ENCODE data around the gene ZC3H12A. TPM values are rescaled to one million over a fixed set of nuclear protein-coding genes. Genes with fewer than 3 reads are reported as not detected.

Gene ZC3H12A
- total and polyA plus RNA-seq, 7 donors = 7.4 to 72.4 (median 14.4) TPM

DNA sequence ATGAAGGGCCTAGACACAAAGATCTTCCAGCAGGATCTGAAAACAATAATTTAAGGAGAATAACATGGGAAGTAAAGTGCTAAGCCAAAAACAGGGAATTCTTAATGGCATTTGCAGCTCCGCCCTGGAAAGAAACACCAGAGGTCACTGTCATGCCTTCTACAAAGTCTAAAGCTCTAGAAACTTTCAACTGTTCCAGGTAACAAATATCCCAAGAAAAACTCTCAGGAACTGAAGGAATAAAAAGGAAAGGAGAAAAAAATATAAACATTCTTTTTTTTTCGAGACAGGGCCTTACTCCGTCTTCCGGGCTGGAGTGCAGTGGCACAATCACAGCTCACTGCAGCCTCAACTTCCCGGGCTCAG, 13.2 kb downstream of the ZC3H12A start:
- DNase-seq = no peak
- TF ChIP-seq, protein P1, sequence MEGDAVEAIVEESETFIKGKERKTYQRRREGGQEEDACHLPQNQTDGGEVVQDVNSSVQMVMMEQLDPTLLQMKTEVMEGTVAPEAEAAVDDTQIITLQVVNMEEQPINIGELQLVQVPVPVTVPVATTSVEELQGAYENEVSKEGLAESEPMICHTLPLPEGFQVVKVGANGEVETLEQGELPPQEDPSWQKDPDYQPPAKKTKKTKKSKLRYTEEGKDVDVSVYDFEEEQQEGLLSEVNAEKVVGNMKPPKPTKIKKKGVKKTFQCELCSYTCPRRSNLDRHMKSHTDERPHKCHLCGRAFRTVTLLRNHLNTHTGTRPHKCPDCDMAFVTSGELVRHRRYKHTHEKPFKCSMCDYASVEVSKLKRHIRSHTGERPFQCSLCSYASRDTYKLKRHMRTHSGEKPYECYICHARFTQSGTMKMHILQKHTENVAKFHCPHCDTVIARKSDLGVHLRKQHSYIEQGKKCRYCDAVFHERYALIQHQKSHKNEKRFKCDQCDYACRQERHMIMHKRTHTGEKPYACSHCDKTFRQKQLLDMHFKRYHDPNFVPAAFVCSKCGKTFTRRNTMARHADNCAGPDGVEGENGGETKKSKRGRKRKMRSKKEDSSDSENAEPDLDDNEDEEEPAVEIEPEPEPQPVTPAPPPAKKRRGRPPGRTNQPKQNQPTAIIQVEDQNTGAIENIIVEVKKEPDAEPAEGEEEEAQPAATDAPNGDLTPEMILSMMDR (IDR thresholded peaks at IDR 0.05) = peak in 1 of 4 experiments; percentile 11
- no peak for TF ChIP-seq EP300 (IDR thresholded peaks at IDR 0.05)
- Histone ChIP-seq H3K4me1 (peaks cover 0 to 34% (median 28%) of the 10 kb centered on the region in 4 donors), H3K36me3 (peaks cover 19 to 63% (median 32%) of the 10 kb centered on the region in 4 donors), H3K4me3 (no peak overlapping the region), H3K9me3 (no peaks in the 10 kb centered on the region), H3K27me3 (no peaks in the 10 kb centered on the region), H3K27ac (peak overlapping the region; percentile 72 to 79 (median 76))
- intact Hi-C loops (cut with DNase I) = loop anchor here (1.0 kb wide), 1 partner anchor 32 kb away; no protein-coding TSS in a partner anchor
- WGBS, 2 donors = 89% methylated on average over 5 of the region's 5 CpGs

DNA sequence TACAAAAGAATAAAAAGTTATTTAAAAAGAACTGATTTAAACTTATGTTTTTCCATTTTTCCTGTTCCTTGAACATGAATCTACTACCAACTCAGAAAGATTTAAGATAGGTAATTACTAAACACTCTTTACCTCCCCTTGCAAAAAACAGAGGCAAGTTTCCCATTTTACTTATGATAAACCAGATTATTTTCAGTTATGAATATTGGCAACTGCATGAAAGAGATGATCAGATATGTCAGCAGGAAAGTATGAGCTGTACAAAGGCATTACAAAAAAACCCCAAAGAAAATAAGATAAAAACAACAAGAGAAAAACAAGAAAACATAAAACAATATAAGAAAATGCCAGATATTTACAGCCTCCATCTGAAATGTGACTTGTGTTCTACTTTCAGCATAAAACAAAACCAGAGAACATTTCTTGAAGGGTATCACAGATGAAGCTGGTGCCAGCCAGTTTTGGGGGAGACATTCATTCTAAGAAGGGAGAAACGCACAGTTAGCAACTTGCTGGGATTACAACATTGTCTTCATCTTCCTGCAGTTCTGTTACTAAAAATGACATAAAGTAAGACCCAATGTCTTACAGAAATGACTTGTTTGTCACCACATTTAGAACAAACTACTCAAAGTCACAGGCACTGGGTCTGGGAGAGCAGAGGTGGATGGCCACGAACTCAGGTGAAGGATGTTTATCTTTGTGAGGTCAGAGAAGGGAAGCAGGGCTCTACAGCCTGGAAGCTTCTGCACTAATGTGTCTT, 19.1 kb downstream of the ZC3H12A start:
- no peak for DNase-seq
- 84 to 93% methylated on average over 2 of the region's 2 CpGs for WGBS, 2 donors
- peaks cover 4 to 82% (median 30%) of the 10 kb centered on the region in 4 donors for H3K36me3 ChIP-seq
- H3K27me3 ChIP-seq = no peaks in the 10 kb centered on the region
- no peak overlapping the region for H3K27ac ChIP-seq
- peaks cover 0 to 15% (median 2%) of the 10 kb centered on the region in 4 donors for H3K4me1 ChIP-seq
- TF ChIP-seq EP300 (IDR thresholded peaks at IDR 0.05) (no peak), POLR2AphosphoS5 (IDR thresholded peaks at IDR 0.05) (no peak), POLR2A (IDR thresholded peaks at IDR 0.05) (no peak)
- TF ChIP-seq, protein P1 (IDR thresholded peaks at IDR 0.05) = no peak
- H3K9me3 ChIP-seq = no peaks in the 10 kb centered on the region
- intact Hi-C loops (cut with DNase I) = no loop called here
- no peak overlapping the region for H3K4me3 ChIP-seq

GRCh38 chr1:37495875-37496274, 21.5 kb downstream of the ZC3H12A start:
- H3K9me3 ChIP-seq = no peaks in the 10 kb centered on the region
- H3K27me3 ChIP-seq = no peaks in the 10 kb centered on the region
- H3K4me1 ChIP-seq = peaks cover 0 to 38% (median 23%) of the 10 kb centered on the region in 4 donors
- H3K4me3 ChIP-seq = no peak overlapping the region
- no peak overlapping the region for H3K27ac ChIP-seq
- no peak for DNase-seq
- intact Hi-C loops (cut with DNase I) = loop anchor here (5.0 kb wide), 1 partner anchor 61 kb away; the partner anchor contains the start of gene DNALI1
- peaks cover 4 to 67% (median 27%) of the 10 kb centered on the region in 4 donors for H3K36me3 ChIP-seq
- 79 to 84% methylated on average over 1 of the region's 1 CpG for WGBS, 2 donors
- no peak for TF ChIP-seq POLR2AphosphoS5 (IDR thresholded peaks at IDR 0.05)
- TF ChIP-seq, protein P1 (IDR thresholded peaks at IDR 0.05) = no peak
- TF ChIP-seq POLR2A (IDR thresholded peaks at IDR 0.05) = no peak

- TF ChIP-seq, protein P1 (IDR thresholded peaks at IDR 0.05) = no peak
- TF ChIP-seq EP300 (IDR thresholded peaks at IDR 0.05) = no peak
- H3K9me3 ChIP-seq = no peaks in the 10 kb centered on the region
- 21 to 69% methylated on average over 2 of the region's 2 CpGs for WGBS, 2 donors
- intact Hi-C loops (cut with DNase I) = loop anchor here (1.0 to 5.0 kb wide), 2 partner anchors 28 to 59 kb away; partner anchors contain the start of gene DNALI1
- no peak overlapping the region for H3K4me3 ChIP-seq
- DNase-seq = no peak
- peaks cover 0 to 38% (median 23%) of the 10 kb centered on the region in 4 donors for H3K4me1 ChIP-seq
- H3K36me3 ChIP-seq = peaks cover 0 to 63% (median 30%) of the 10 kb centered on the region in 4 donors
- no peaks in the 10 kb centered on the region for H3K27me3 ChIP-seq
- peak overlapping the region in 3 of 4 donors; percentile 67 to 81 (median 75) for H3K27ac ChIP-seq
Observed at GRCh38 chr1:37497832-37498231, 23.5 kb downstream of the ZC3H12A start.

Data from sigmoid colon (tissue), 7 donors.